Natural killer cell (primary cell): ENCODE measurements around the gene DNAJA1. TPM values are rescaled to one million over a fixed set of nuclear protein-coding genes. Genes with fewer than 3 reads are reported as not detected.

ENCODE experiments used
- ATAC-seq, 3 donors: fragments of 150-1000 bp in 2 of 3; fragments of 200-7000 bp in 1 of 3; cut with Tn5 transposase; 1 replicate in 1 of 3; 2 replicates in 2 of 3; pipeline ENCODE4 v1.10.0; 2021; ENCODE audit warnings: mild to moderate bottlenecking in 2 of 3, moderate library complexity in 2 of 3
- DNase-seq, 2 donors: peaks; one replicate each; pipeline versions ENCODE4 v3.0.0 to v3.0.0-alpha.2; 2013 to 2021; ENCODE audit warnings: mixed read lengths in 1 of 2
- H3K27ac ChIP-seq: one replicate; pipeline ENCODE4 v1.5.1; 2013; ENCODE audit warnings: mild to moderate bottlenecking, low read length
- H3K27me3 ChIP-seq: one replicate; pipeline ENCODE4 v1.6.1; 2013; ENCODE audit warnings: low read length; ENCODE audit not compliant: control insufficient read depth, insufficient read depth
- H3K36me3 ChIP-seq: one replicate; pipeline ENCODE4 v1.6.1; 2013; ENCODE audit warnings: low read length; ENCODE audit not compliant: control insufficient read depth, insufficient read depth
- H3K4me1 ChIP-seq: one replicate; pipeline ENCODE4 v1.6.1; 2013; ENCODE audit warnings: low read length; ENCODE audit not compliant: control insufficient read depth, insufficient read depth
- H3K4me3 ChIP-seq: one replicate; pipeline ENCODE4 v1.5.1; 2013; ENCODE audit warnings: low read length
- H3K9me3 ChIP-seq: one replicate; pipeline ENCODE4 v1.6.1; 2013; ENCODE audit warnings: low read length; ENCODE audit not compliant: control insufficient read depth, insufficient read depth
- H3K27ac Mint-ChIP-seq, 2 donors: one replicate each; pipeline ENCODE4 v1.8.0; 2022; ENCODE audit warnings: mild to moderate bottlenecking in 2 of 2, mixed read lengths in 2 of 2, moderate library complexity in 1 of 2
- H3K27me3 Mint-ChIP-seq, 2 donors: one replicate each; pipeline ENCODE4 v1.8.0; 2022; ENCODE audit warnings: low read depth in 2 of 2, mixed read lengths in 2 of 2
- H3K36me3 Mint-ChIP-seq: one replicate; pipeline ENCODE4 v1.8.0; 2022; ENCODE audit warnings: mixed read lengths
- H3K4me1 Mint-ChIP-seq, 2 donors: one replicate each; pipeline ENCODE4 v1.8.0; 2022; ENCODE audit warnings: mixed read lengths in 2 of 2
- H3K4me3 Mint-ChIP-seq: one replicate; pipeline ENCODE4 v1.8.0; 2022; ENCODE audit warnings: mild to moderate bottlenecking, moderate library complexity, mixed read lengths
- H3K9me3 Mint-ChIP-seq, 2 donors: one replicate each; pipeline ENCODE4 v1.8.0; 2022; ENCODE audit warnings: mixed read lengths in 2 of 2
- WGBS: methylation state at CpG from one replicate; pipeline ENCODE4 v1.1.7; 2013; ENCODE audit warnings: missing lambda C conversion rate; ENCODE audit not compliant: insufficient coverage; 5-methylcytosine and 5-hydroxymethylcytosine counted together
- intact Hi-C: fragments of 100-400 bp; cut with micrococcal nuclease; formaldehyde crosslinking; loops from one replicate; pipeline ENCODE4 v1.14.2; 2022
- total RNA-seq, 4 donors: library from RNA; stranded (reverse); fragments of 120-200 nt in 1 of 4; gene quantifications; one replicate each; pipeline versions ENCODE4 v1.2.3 to v1.2.4, GENCODE V29; 2013 to 2022
- TF ChIP-seq, protein P1 (sequence below): fragments of 200-600 bp; IDR thresholded peaks from one replicate; pipeline ENCODE4 v1.8.0; 2022; ENCODE audit warnings: antibody characterized with exemption

The DNAJA1 gene
- total RNA-seq, 3 donors from 2014 or later (not counting 1 experiment from before 2014, with no cell fraction given), result 150 to 244 (median 192) TPM

DNA sequence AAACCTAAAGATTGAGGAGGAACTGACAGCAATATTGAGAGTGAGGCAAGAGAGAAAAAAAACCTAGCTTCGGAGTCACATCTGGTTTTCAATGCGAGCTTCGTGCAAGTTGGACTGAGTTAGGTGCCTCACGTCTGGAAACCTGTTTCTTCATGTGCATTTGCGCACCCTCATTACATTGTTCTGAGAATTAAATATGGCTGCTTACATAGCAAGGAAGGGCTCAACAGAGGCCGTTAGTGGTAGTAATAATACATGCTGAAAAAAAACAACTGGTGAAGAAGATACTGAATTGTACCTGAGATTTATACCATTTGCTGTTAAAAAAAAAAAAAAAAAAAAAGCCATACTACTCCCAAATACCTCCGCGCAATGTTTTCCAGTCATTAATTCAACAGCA, 18.6 kb downstream of the DNAJA1 start:
- H3K27ac ChIP-seq, result no peak overlapping the region
- WGBS, result 70% methylated on average over 7 of the region's 8 CpGs
- Mint-ChIP-seq H3K36me3 (peaks cover 13% of the 10 kb centered on the region), H3K4me1 (peaks cover 18% of the 10 kb centered on the region in 2 donors), H3K4me3 (peak overlapping the region; percentile 85), H3K9me3 (no peaks in the 10 kb centered on the region), H3K27me3 (no peaks in the 10 kb centered on the region), H3K27ac (peak overlapping the region; percentile 50 to 83)
- DNase-seq, result no peak
- intact Hi-C loops, result no loop called here
- H3K4me1 ChIP-seq, result peaks cover 10% of the 10 kb centered on the region
- H3K36me3 ChIP-seq, result peaks cover 39% of the 10 kb centered on the region
- H3K4me3 ChIP-seq, result peak overlapping the region; percentile 38
- no peaks in the 10 kb centered on the region for H3K9me3 ChIP-seq
- TF ChIP-seq, protein P1, sequence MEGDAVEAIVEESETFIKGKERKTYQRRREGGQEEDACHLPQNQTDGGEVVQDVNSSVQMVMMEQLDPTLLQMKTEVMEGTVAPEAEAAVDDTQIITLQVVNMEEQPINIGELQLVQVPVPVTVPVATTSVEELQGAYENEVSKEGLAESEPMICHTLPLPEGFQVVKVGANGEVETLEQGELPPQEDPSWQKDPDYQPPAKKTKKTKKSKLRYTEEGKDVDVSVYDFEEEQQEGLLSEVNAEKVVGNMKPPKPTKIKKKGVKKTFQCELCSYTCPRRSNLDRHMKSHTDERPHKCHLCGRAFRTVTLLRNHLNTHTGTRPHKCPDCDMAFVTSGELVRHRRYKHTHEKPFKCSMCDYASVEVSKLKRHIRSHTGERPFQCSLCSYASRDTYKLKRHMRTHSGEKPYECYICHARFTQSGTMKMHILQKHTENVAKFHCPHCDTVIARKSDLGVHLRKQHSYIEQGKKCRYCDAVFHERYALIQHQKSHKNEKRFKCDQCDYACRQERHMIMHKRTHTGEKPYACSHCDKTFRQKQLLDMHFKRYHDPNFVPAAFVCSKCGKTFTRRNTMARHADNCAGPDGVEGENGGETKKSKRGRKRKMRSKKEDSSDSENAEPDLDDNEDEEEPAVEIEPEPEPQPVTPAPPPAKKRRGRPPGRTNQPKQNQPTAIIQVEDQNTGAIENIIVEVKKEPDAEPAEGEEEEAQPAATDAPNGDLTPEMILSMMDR, result no peak
- no peaks in the 10 kb centered on the region for H3K27me3 ChIP-seq
- peak in 1 of 3 donors; percentile 4 for ATAC-seq

- peak; percentile 75 to 87 (median 80) for ATAC-seq
- peak overlapping the region; percentile 59 to 83 for H3K27ac Mint-ChIP-seq
- TF ChIP-seq, protein P1, result no peak
- Histone ChIP-seq H3K9me3 (no peaks in the 10 kb centered on the region), H3K27ac (no peak overlapping the region), H3K36me3 (peaks cover 38% of the 10 kb centered on the region), H3K4me3 (peak overlapping the region; percentile 38), H3K4me1 (peaks cover 10% of the 10 kb centered on the region), H3K27me3 (no peaks in the 10 kb centered on the region)
- peak overlapping the region; percentile 85 for H3K4me3 Mint-ChIP-seq
- H3K36me3 Mint-ChIP-seq, result peaks cover 12% of the 10 kb centered on the region
- no peaks in the 10 kb centered on the region for H3K9me3 Mint-ChIP-seq
- WGBS, result 1% methylated on average over 41 of the region's 41 CpGs
- no peaks in the 10 kb centered on the region for H3K27me3 Mint-ChIP-seq
- intact Hi-C loops, result no loop called here
- peaks cover 18% of the 10 kb centered on the region in 2 donors for H3K4me1 Mint-ChIP-seq
- DNase-seq, result peak; percentile 60 to 85
These were observed 19.1 kb downstream of the DNAJA1 start for GRCh38 chr9:33044162-33044673.

GRCh38 chr9:33044677-33045282, 19.7 kb downstream of the DNAJA1 start:
- H3K4me3 ChIP-seq, result peak overlapping the region; percentile 38
- peak overlapping the region; percentile 59 to 83 for H3K27ac Mint-ChIP-seq
- DNase-seq, result no peak
- TF ChIP-seq, protein P1, result no peak
- H3K27me3 ChIP-seq, result no peaks in the 10 kb centered on the region
- no peaks in the 10 kb centered on the region for H3K9me3 ChIP-seq
- H3K4me3 Mint-ChIP-seq, result peak overlapping the region; percentile 85
- H3K36me3 Mint-ChIP-seq, result peaks cover 17% of the 10 kb centered on the region
- no peak overlapping the region for H3K27ac ChIP-seq
- no peaks in the 10 kb centered on the region for H3K27me3 Mint-ChIP-seq
- WGBS, result 91% methylated on average over 11 of the region's 12 CpGs
- peaks cover 10% of the 10 kb centered on the region for H3K4me1 ChIP-seq
- peaks cover 18% of the 10 kb centered on the region in 2 donors for H3K4me1 Mint-ChIP-seq
- intact Hi-C loops, result no loop called here
- no peak for ATAC-seq
- peaks cover 37% of the 10 kb centered on the region for H3K36me3 ChIP-seq
- no peaks in the 10 kb centered on the region for H3K9me3 Mint-ChIP-seq
